ENCODE measurements around the gene POU3F1.

DNA sequence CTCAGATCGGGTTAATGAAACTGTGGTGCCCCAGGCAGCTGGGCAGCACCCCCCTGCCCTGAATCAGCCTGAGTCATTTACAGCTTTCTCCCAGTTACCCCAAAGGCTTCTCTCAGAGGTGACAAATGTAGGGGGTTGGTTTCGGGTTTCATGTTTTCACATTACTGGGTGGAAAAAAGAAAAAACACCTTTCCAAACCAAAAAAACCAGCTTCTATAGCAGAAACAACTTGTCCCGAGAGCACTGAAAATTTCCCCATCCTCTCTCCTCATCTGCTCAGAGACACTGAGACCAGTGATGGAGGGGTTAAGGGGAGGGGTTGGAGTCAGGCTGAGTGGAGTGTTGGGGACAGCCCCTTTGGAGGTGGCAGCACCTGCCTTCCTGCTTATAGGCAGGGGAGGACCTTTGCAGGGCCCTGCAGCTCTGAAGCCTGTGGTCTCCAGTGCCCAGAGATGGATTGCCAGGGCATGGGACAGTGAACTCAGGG is 18.4 kb downstream of the POU3F1 start:
- TF ChIP-seq, protein P1, sequence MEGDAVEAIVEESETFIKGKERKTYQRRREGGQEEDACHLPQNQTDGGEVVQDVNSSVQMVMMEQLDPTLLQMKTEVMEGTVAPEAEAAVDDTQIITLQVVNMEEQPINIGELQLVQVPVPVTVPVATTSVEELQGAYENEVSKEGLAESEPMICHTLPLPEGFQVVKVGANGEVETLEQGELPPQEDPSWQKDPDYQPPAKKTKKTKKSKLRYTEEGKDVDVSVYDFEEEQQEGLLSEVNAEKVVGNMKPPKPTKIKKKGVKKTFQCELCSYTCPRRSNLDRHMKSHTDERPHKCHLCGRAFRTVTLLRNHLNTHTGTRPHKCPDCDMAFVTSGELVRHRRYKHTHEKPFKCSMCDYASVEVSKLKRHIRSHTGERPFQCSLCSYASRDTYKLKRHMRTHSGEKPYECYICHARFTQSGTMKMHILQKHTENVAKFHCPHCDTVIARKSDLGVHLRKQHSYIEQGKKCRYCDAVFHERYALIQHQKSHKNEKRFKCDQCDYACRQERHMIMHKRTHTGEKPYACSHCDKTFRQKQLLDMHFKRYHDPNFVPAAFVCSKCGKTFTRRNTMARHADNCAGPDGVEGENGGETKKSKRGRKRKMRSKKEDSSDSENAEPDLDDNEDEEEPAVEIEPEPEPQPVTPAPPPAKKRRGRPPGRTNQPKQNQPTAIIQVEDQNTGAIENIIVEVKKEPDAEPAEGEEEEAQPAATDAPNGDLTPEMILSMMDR (IDR thresholded peaks at IDR 0.05; ENCODE audit: low read length): no peak
- TF ChIP-seq EZH2 (IDR thresholded peaks at IDR 0.05; ENCODE audit: borderline replicate concordance, low read length): no peak
